Globus pallidus (tissue), 1 donor: ENCODE data around the gene ZNF546.
A peak's percentile ranks its signal among the peaks of the same experiment; 100 is the strongest.
"Not testable (repeated sequence)": the region's sequence is repeated elsewhere in the genome, so short reads cannot be mapped to it uniquely, and the experiment has no call there.

ENCODE experiments used
- DNase-seq: peaks from one replicate; pipeline ENCODE4 v3.0.0-alpha.2; 2015; ENCODE audit warnings: low spot score

Gene ZNF546

GRCh38 chr19:39986643-39987042 is 10.2 kb upstream of the ZNF546 start:
- no peak for DNase-seq

- DNase-seq, result no peak
Observed at GRCh38 chr19:39987167-39987566, 9.7 kb upstream of the ZNF546 start.

GRCh38 chr19:39987596-39987995 is 9.3 kb upstream of the ZNF546 start:
- no peak for DNase-seq

DNA sequence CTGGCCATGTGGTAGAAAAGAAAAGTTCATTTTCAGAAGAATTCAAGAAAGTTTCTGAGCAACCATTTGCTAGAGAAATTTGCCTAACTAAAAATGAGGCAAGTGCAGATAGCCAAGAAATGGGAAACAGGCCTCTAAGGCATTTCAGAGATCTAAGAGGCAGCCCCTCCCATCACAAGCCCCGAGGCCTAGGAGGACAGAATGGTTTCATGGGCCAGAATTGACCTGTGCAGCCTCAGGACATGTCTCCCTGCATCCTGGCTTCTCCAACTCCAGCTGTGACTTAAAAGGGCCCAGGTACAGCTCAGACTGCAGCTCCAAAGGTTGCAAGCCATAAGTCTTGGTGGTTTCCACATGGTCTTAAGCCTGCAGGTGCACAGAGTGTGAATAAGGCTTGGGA is 3.3 kb upstream of the ZNF546 start:
- no peak for DNase-seq

- DNase-seq, result no peak
Observed at GRCh38 chr19:39994361-39994760, 2.5 kb upstream of the ZNF546 start.

- DNase-seq, result peak; percentile 22
Observed at GRCh38 chr19:39995794-39996193, 1.1 kb upstream of the ZNF546 start.

DNA sequence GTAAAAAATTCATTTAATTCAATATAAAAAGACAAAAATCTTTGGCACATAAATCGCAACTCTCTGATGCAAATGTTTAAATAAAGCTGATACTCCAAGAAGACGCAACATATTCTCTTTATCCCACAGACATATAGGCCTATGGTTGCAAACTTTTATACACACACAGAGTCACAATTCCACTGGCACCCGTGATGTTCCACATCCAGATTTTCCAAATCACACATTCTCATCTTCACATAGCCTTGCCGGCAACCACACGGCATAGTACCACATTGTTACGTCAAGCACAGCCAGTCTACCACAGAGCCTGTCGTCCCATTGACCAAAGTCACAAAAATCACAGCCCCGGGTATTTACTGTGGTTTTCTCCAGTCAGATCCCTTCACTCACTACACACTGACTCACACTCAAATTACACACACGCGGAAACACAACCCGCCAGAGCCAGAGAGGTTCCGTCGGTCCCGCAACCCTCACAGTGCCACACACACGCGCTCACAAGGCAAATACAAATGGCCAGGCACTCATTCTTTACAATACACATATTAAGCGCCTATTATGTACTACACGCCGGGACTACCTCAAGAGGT is 546 bp upstream of the ZNF546 start:
- no peak for DNase-seq

DNA sequence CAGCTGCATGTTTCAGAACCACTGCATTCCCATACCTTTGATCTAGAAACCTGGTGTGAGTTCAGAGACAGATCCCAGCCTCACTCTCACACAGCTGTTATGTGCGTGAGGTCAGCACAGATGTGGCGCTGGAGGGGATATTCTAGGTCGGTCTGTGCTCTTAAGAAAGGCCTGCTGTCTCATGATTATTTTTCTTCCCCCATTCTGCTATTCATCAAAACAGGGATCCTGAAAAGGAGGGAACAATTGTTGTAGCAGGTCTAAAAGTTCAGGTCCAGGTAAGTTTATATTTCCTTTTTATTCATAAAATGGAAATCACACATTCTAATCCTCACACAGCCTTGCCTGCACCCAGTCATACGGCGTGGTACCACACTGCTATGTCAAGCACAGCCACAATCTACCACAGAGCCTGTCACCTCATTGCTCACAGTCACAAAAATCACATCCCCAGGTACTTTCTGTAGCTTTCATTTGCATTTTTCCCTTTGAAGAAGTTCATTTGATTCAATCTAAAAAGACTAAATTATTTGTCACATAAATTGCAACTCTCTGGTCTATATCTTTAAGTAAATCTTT is 867 bp downstream of the ZNF546 start:
- no peak for DNase-seq

- no peak for DNase-seq
Observed at GRCh38 chr19:39998501-39998900, 1.6 kb downstream of the ZNF546 start.

DNA sequence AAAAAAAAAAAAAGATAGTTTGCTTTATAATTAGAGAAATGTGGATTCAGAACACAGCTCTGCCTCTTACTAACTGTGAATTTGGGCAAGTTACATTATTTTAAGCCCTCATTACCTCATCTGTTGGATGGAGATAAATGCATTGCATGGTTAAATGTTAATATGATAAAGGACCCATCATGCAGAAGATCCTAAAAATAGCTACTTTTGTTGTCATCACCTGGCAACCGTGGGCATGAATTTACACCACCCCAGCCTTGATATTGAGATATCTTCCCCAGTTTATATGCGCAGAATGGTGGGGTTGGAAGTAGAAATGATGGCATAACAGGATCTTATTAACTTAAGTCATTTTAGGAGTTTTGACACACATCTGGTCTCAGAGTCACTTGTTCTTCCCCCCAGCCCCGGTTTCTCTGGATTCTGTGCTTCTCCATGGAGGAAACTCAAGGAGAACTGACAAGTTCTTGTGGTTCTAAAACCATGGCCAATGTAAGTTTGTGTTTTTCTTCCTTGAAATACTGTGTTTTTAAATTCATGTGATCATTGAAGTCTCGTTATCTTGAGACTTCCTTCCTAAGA is 8.9 kb downstream of the ZNF546 start:
- no peak for DNase-seq

- no peak for DNase-seq
Observed at GRCh38 chr19:40006273-40006691, 9.4 kb downstream of the ZNF546 start.

- DNase-seq, result no peak
Observed at GRCh38 chr19:40009674-40010073, 12.8 kb downstream of the ZNF546 start.

GRCh38 chr19:40013991-40014390 is 17.1 kb downstream of the ZNF546 start:
- DNase-seq, result no peak

DNA sequence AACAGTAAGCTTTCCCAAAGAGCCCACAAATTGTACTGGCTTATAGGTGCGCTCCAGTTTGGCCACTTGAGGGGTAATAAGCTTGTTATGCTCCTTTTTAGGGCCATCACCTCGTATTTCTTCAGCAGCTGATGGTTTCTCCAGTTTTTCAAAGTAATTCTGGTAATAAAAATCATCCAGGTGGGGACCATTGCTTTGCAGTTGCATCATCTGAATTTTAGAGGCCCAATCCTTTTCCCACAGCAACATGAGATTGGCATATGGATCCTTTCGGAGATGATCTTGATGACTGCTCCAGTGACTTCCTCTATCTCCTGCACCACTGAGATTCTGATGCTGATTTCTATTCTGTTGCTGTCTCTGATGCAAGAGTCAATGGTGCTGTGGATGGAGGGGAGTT is 27.1 kb downstream of the ZNF546 start:
- no peak for DNase-seq

- DNase-seq, result no peak
Observed at GRCh38 chr19:40025938-40026596, 29.2 kb downstream of the ZNF546 start.

GRCh38 chr19:40026597-40026970 is 29.7 kb downstream of the ZNF546 start:
- no peak for DNase-seq

DNA sequence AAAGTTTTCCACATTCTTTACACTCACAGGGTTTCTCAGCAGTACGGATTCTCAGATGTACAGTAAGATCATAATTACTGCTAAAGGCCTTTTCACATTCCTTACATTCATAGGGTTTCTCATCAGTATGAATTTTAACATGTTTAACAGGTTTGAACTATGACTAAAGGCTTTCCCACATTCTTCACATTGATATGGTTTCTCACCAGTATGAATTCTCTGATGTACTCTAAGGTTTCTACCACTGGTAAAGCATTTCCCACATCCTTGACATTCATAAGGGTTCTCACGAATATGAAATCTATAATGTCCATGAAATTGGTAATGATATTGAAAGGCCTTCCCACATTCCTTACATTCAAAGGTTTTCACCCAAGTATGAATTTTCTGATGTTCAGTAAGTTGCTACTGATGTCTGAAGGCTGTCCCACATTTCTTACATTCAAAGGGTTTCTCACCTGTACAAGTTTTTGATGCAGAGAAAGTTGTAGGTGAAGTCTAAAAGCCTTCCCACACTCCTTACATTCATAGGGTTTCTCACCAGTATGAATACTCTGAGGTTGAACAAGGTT is 37.2 kb downstream of the ZNF546 start:
- no peak for DNase-seq

DNA sequence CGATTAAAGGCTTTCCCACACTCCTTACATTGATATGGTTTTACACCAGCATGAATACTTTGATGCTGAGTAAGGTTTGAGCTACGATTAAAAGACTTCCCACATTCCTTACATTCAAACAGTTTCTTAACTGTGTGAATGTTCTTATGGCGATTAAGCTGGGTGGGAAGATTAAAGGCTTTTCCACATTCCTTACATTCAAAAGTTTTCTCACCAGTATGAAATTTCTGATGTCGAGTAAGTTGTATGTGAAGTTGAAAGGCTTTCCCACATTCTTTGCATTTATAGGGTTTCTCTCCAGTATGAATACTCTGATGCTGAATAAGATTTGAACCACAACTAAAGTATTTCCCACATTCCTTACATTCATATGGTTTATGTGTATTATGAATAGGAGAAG is 39.1 kb downstream of the ZNF546 start:
- DNase-seq, result no peak

DNA sequence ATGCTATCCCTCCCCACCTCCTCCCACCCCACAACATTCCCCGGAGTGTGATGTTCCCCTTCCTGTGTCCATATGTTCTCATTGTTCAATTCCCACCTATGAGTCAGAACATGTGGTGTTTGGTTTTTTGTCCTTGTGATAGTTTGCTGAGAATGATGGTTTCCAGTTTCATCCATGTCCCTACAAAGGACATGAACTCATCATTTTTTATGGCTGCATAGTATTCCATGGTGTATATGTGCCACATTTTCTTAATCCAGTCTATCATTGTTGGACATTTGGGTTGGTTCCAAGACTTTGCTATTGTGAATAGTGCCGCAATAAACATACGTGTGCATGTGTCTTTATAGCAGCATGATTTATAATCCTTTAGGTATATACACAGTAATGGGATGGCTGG is 41.2 kb downstream of the ZNF546 start:
- DNase-seq, result not testable (repeated sequence)

DNA sequence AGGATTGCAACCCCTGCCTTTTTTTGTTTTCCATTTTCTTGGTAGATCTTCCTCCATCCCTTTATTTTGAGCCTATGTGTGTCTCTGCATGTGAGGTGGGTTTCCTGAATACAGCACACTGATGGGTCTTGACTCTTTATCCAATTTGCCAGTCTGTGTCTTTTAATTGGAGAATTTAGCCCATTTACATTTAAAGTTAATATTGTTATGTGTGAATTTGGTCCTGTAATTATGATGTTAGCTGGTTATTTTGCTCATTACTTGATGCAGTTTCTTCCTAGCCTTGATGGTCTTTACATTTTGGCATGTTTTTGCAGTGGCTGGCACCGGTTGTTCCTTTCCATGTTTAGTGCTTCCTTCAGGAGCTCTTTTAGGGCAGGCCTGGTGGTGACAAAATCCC is 44.9 kb downstream of the ZNF546 start:
- DNase-seq, result not testable (repeated sequence)

DNA sequence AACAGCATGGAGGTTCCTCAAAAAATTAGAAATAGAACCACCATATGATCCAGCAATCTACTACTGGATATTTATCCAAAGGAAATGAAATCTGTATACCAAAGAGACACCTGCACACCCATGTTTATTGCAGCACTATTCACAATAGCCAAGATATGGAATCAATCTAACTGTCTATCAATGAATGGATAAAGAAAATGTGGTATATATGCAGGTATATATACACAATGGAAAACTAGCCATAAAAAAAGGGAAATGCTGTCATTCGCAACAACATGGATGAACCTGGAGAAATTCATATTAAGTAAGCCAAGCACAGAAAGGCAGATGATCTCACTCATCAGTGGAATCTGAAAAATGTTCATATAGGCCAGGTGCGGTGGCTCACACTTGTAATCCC is 56.6 kb downstream of the ZNF546 start:
- DNase-seq, result no peak

- DNase-seq, result no peak
Observed at GRCh38 chr19:40054632-40055031, 57.8 kb downstream of the ZNF546 start.

DNA sequence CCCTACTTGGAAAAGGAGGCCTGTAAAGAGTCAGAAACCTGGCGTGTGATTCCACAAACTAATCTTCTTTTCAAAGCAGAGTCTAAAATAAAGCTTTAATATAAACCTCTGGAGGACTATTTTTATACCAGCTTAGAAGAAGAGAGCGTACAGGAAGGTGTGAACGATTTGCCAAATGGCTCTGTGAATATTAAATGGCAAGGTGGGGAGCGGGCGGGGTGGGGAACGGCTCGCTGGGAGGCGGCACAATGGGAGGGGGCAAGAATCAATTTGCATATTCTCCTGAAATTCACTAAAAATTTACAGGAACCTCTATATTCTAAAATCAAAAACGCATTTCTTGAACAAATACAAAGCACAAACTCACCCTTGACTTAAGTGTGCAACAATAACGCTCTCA is 58.2 kb downstream of the ZNF546 start:
- DNase-seq, result no peak
